NCI-H82 treated with DMSO at 0.1 percent for 48 hours (cell line): ENCODE measurements around the gene TMEM25.
"Not testable (repeated sequence)": the region's sequence is repeated elsewhere in the genome, so short reads cannot be mapped to it uniquely, and the experiment has no call there.

ENCODE experiments used
- DNase-seq: peaks from one replicate; lab custom pipeline; 2025; ENCODE audit not compliant: unreplicated experiment; lab: John Stamatoyannopoulos, UW

The TMEM25 gene

GRCh38 chr11:118530683-118531596, at the start of gene TMEM25:
Gene TMEM25 (plus strand): TSS chr11:118531192. CDS start chr11:118531802, 610 bp downstream.
- peak; percentile 8 for DNase-seq

GRCh38 chr11:118481238-118481637, 49.8 kb upstream of the TMEM25 start:
- DNase-seq: not testable (repeated sequence)

- DNase-seq: no peak
These were observed 46.6 kb upstream of the TMEM25 start for GRCh38 chr11:118484405-118484804.

- no peak for DNase-seq
These were observed 45.7 kb upstream of the TMEM25 start for GRCh38 chr11:118485273-118485672.

GRCh38 chr11:118488480-118489109, 42.4 kb upstream of the TMEM25 start:
- DNase-seq: peak; percentile 59

GRCh38 chr11:118491041-118491440, 40.0 kb upstream of the TMEM25 start:
- DNase-seq: no peak

GRCh38 chr11:118497831-118498230, 33.2 kb upstream of the TMEM25 start:
- DNase-seq: no peak

GRCh38 chr11:118503216-118503615, 27.8 kb upstream of the TMEM25 start:
- DNase-seq: no peak

- DNase-seq: no peak
These were observed 19.4 kb upstream of the TMEM25 start for GRCh38 chr11:118511601-118512000.

- no peak for DNase-seq
These were observed 16.9 kb upstream of the TMEM25 start for GRCh38 chr11:118514103-118514502.

- no peak for DNase-seq
These were observed 11.4 kb upstream of the TMEM25 start for GRCh38 chr11:118519549-118519948.

GRCh38 chr11:118521892-118522311, 9.1 kb upstream of the TMEM25 start:
- no peak for DNase-seq

- no peak for DNase-seq
These were observed 8.4 kb upstream of the TMEM25 start for GRCh38 chr11:118522571-118523072.

GRCh38 chr11:118524356-118524755, 6.6 kb upstream of the TMEM25 start:
- no peak for DNase-seq

- no peak for DNase-seq
These were observed 6.1 kb upstream of the TMEM25 start for GRCh38 chr11:118524757-118525470.

- no peak for DNase-seq
These were observed 4.3 kb upstream of the TMEM25 start for GRCh38 chr11:118526688-118527087.

- no peak for DNase-seq
These were observed 3.9 kb upstream of the TMEM25 start, which contains the start of gene TTC36 for GRCh38 chr11:118527109-118527508. Gene TTC36 (plus strand): TSS chr11:118527474. CDS start chr11:118527495, 21 bp downstream.

- DNase-seq: no peak
These were observed 2.5 kb upstream of the TMEM25 start for GRCh38 chr11:118528511-118528910.

- no peak for DNase-seq
These were observed 1.3 kb upstream of the TMEM25 start for GRCh38 chr11:118529584-118530175.

- no peak for DNase-seq
These were observed 761 bp upstream of the TMEM25 start for GRCh38 chr11:118530180-118530682.
